ENCODE data around the gene CA11.

Gene CA11

DNA sequence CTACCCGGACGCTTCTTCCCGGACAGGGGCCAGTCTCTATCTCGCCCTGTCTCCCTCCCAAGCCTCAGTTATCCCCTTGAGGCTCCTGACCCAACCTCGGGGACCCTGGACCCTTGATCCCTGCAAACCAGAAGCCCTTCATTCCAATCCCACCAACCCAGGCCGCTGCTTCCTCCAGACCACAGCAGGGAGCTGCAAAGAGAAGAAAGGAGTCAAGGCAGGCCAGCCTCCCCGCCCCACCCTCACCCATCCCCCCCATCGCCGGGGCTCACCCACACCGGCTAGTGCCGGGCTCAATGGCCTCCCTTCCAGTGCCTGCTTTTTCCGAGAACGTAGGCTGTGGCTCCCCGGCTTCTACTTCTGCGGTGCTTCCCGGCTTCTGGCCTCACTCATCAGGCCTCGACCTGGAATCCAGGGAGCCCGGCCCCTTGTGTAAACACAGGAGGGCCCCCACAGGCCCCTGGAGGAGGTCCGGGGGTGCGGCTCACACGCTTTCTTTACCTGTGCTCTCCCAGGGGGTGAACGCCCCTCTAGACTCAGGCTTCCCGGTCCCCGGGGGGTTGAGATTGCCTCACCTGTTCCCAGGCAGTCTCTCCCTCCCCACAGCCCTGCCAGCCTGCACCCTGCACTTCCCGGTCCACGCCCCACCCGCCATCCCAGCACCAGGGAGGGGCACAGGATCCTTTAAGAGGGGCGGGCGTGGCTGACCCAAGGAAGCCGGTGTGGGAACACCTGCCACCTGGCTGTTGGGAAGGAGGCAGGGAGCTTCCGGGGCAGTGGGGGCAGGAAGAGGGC is 31.4 kb downstream of the CA11 start, which contains the start of gene FAM83E:
TSS of gene FAM83E (minus strand) at position 641 of the 795 bp plus-strand sequence. CDS start 1,704 bp downstream, outside the sequence.
- H3K4me3 ChIP-seq (ENCODE audit: low read length), result no peak within 1 kb of the TSS
- TF ChIP-seq, protein P1, sequence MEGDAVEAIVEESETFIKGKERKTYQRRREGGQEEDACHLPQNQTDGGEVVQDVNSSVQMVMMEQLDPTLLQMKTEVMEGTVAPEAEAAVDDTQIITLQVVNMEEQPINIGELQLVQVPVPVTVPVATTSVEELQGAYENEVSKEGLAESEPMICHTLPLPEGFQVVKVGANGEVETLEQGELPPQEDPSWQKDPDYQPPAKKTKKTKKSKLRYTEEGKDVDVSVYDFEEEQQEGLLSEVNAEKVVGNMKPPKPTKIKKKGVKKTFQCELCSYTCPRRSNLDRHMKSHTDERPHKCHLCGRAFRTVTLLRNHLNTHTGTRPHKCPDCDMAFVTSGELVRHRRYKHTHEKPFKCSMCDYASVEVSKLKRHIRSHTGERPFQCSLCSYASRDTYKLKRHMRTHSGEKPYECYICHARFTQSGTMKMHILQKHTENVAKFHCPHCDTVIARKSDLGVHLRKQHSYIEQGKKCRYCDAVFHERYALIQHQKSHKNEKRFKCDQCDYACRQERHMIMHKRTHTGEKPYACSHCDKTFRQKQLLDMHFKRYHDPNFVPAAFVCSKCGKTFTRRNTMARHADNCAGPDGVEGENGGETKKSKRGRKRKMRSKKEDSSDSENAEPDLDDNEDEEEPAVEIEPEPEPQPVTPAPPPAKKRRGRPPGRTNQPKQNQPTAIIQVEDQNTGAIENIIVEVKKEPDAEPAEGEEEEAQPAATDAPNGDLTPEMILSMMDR (conservative IDR thresholded peaks at IDR 0.05; ENCODE audit: low read depth, low read length), result no peak
- DNase-seq (ENCODE audit: low read depth), result no peak

DNA sequence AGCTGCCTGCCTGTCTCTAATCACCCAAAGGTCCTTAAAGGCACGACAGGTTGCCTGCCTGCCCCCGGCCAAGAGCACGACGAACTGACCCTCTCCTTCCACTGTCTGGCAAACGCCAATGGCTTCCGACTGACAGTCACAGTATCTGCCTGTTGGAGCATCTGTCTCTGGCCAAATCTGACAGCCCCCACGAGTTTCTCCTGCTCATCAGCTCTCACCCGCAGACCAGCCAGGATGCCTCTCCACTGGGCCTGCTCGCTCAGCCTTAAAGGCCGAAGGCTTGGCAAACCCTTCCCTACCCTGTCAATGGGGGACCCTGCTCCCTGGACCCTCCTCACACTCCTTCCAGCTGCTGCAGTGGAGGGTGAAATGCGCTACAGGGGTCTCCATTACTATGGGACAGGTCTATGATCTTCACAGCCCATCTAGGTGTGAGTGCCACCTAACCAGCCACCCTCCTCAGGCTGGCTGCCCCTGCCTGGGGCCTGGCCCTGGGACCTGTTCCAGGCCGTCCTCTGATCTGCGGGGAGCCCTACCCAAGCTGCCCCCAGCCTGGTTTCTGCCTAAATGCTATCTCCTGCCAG is 32.0 kb downstream of the CA11 start:
- H3K4me3 ChIP-seq (ENCODE audit: low read length), result no peak overlapping the region
- TF ChIP-seq, protein P1 (conservative IDR thresholded peaks at IDR 0.05; ENCODE audit: low read depth, low read length), result no peak
- no peak for DNase-seq (ENCODE audit: low read depth)

DNA sequence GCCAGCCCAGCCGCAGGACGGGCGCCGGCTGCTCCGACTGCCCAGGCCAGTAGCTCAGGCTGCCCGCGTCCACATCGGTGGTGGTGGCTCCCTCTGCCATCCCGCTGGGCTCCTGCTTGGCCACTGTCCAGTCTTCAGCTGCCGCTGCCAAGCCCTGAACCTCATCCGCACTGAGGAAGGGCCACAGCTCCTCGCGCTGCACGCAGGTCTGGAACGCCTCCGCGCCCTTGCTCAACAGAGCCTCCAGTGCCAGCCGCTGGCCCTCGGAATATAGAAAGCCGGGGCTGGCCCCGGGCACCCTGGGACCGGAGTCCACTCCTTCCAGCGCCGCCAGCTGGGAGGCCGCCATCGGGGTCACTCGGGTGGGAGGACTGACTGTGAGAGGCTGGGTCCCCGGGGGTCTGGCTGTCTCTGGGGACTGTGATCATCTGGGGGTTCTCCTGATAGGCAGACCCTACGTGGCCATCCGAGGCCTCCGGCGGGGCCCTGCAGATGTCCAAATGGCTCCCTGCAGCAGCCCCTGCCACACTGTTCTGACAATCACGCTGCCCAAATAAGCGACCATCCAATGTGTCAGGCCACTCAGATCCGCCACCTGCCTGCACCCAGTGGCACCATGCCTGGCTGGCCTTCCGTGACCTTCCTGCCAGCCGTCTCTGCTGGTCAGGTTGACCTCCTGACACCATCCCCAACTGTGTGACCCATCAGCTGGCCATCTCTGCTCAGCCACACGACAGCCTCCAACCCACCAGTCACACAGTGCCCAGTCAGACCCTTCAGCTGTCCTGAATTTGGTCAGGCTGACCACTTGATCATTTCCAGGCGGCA is 32.7 kb downstream of the CA11 start:
- TF ChIP-seq, protein P1 (conservative IDR thresholded peaks at IDR 0.05; ENCODE audit: low read depth, low read length), result no peak

DNA sequence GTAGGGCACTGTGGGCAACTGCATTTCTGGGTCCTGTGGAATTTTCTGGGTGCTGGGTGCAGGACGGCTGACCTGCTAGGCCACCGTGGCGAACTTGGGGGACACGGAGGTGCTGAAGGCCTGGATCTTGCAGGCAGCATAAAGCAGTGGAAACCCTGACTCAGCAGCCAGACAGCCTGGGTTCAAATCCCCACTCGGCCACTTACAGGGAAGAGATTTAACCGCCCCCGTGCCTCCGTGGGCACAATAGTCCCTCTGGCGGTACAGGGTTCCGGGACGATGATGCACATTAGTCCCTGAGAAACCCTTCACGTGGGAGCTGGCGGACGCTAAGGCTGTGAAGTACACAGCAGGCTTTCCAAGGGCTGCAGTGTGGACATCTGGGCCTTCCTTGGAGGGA is 34.1 kb downstream of the CA11 start:
- no peak for DNase-seq (ENCODE audit: low read depth)
- no peak overlapping the region for H3K4me3 ChIP-seq (ENCODE audit: low read length)
- TF ChIP-seq, protein P1 (conservative IDR thresholded peaks at IDR 0.05; ENCODE audit: low read depth, low read length), result no peak

More for the DNA sequence above, 32.7 kb downstream of the CA11 start:
- DNase-seq (ENCODE audit: low read depth), result no peak
- no peak overlapping the region for H3K4me3 ChIP-seq (ENCODE audit: low read length)

DNA sequence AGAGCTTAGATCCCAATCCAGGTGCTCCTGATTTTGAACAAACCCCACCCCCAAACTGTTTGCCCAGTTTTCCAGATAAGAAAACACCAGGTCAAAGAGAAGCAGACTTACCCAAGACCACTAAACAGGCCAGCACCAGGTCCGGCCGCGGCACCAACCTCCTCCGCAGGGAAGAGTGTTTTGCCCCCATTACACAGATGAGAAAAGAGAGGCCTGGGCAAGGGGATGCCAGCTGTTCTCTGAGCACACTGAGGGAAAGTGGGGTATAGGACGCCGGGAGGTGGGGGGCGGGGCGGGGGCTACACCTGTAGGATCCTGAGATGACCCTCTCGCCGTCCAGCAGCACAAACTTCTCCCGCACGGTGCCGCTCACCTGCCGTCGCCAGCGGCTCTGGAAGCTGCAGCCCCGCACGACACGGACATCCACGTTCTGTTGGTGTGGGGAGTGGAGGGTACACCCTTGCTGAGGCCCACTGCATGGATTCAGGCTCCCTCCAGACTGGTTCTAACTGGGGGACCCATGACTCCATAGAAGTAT is 36.3 kb downstream of the CA11 start:
- TF ChIP-seq, protein P1 (conservative IDR thresholded peaks at IDR 0.05; ENCODE audit: low read depth, low read length), result no peak
- no peak for DNase-seq (ENCODE audit: low read depth)
- H3K4me3 ChIP-seq (ENCODE audit: low read length), result no peak overlapping the region

DNA sequence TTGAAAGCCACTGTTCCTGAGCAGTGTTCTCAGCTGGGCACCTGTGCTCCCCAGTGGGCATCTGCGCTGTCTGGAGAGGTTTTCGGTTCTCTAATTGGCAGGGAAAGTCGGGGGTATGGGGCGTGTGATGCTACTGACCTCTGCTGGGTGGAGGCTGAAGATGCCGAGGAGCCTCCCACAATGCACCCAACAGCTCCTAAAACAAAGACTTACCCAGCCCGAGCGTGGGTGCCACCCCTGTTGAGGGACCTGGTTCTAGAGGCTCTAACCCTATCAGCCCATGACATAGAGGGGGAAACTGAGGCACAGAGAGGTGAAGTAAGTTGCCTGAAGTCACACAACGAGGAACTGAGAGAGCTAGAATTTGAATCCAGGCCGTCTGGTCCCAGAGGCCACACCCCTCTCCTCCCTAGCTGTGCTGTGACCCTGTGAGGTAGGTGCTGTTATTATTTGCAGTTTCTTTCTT is 37.2 kb downstream of the CA11 start:
- H3K4me3 ChIP-seq (ENCODE audit: low read length), result no peak overlapping the region
- TF ChIP-seq, protein P1 (conservative IDR thresholded peaks at IDR 0.05; ENCODE audit: low read depth, low read length), result peak; percentile 70
- no peak for DNase-seq (ENCODE audit: low read depth)
